Measurements from ENCODE around the gene ECI1. TPM values are rescaled to one million over a fixed set of nuclear protein-coding genes. Genes with fewer than 3 reads are reported as not detected.
A peak's percentile ranks its signal among the peaks of the same experiment; 100 is the strongest.

Gene ECI1
- total and polyA plus RNA-seq, 2 of the 13 experiments (the other 11 are each of a cell fraction or from before 2014, with no cell fraction given), result 82.0 to 102 TPM

GRCh38 chr16:2194852-2195321, 56.5 kb downstream of the ECI1 start (continued):
- no peak for TF ChIP-seq MAFF (IDR thresholded peaks at IDR 0.05; ENCODE audit: low read depth, low read length)
- TF ChIP-seq MYPOP (CRISPR knock-in tag; IDR thresholded peaks at IDR 0.05), result no peak
- TF ChIP-seq ZKSCAN8 (CRISPR knock-in tag; IDR thresholded peaks at IDR 0.05; ENCODE audit: borderline replicate concordance), result no peak
- 0 out of 2 replicates have a peak, but pooled peaks have one; percentile 31 for TF ChIP-seq ZNF232 (CRISPR knock-in tag; IDR thresholded peaks at IDR 0.05; ENCODE audit: borderline replicate concordance)
- TF ChIP-seq ZNF883 (CRISPR knock-in tag; IDR thresholded peaks at IDR 0.05; ENCODE audit: not compliant biosample characterization), result no peak
- peak; percentile 19; the same call in 1 of the 2 replicates for TF ChIP-seq KDM2A (CRISPR knock-in tag; IDR thresholded peaks at IDR 0.05; ENCODE audit: borderline replicate concordance, low read depth)
- no peak for TF ChIP-seq ZNF792 (CRISPR knock-in tag; IDR thresholded peaks at IDR 0.05)
- TF ChIP-seq ADNP (CRISPR knock-in tag; IDR thresholded peaks at IDR 0.05), result peak; percentile 97
- no peak for TF ChIP-seq ZNF678 (CRISPR knock-in tag; IDR thresholded peaks at IDR 0.05)
- TF ChIP-seq RBFOX2 (IDR thresholded peaks at IDR 0.05; ENCODE audit: low read depth, low read length), result no peak
- no peak for TF ChIP-seq MZF1 (CRISPR knock-in tag; IDR thresholded peaks at IDR 0.05; ENCODE audit: borderline replicate concordance)
- TF ChIP-seq ZNF44 (CRISPR knock-in tag; IDR thresholded peaks at IDR 0.05), result no peak
- TF ChIP-seq PLRG1 (conservative IDR thresholded peaks at IDR 0.05), result no peak
- no peak; the same call in 1 of the 2 replicates for TF ChIP-seq ZNF619 (CRISPR knock-in tag; IDR thresholded peaks at IDR 0.05)
- TF ChIP-seq KAT8 (CRISPR knock-in tag; IDR thresholded peaks at IDR 0.05), result no peak
- no peak for TF ChIP-seq ZNF136 (CRISPR knock-in tag; IDR thresholded peaks at IDR 0.05; ENCODE audit: low read depth)
- no peak for TF ChIP-seq ZNF747 (CRISPR knock-in tag; IDR thresholded peaks at IDR 0.05; ENCODE audit: borderline replicate concordance)
- no peak for TF ChIP-seq ZBTB42 (CRISPR knock-in tag; IDR thresholded peaks at IDR 0.05)
- peak; percentile 27; the same call in 1 of the 2 replicates for TF ChIP-seq ZNF891 (CRISPR knock-in tag; IDR thresholded peaks at IDR 0.05)
- peak; percentile 93 for TF ChIP-seq CTCF (CRISPR knock-in tag; IDR thresholded peaks at IDR 0.05)
- TF ChIP-seq ZSCAN30 (CRISPR knock-in tag; IDR thresholded peaks at IDR 0.05), result no peak
- no peak for TF ChIP-seq ZFP41 (CRISPR knock-in tag; IDR thresholded peaks at IDR 0.05; ENCODE audit: borderline replicate concordance)
- TF ChIP-seq ZNF605 (CRISPR knock-in tag; IDR thresholded peaks at IDR 0.05), result 0 out of 2 replicates have a peak, but pooled peaks have one; percentile 13
- no peak for TF ChIP-seq ZNF598 (CRISPR knock-in tag; IDR thresholded peaks at IDR 0.05; ENCODE audit: borderline replicate concordance)
- TF ChIP-seq SALL2 (CRISPR knock-in tag; IDR thresholded peaks at IDR 0.05), result no peak
- no peak for TF ChIP-seq RXRB (CRISPR knock-in tag; IDR thresholded peaks at IDR 0.05; ENCODE audit: borderline replicate concordance)
- TF ChIP-seq ZBTB4 (CRISPR knock-in tag; IDR thresholded peaks at IDR 0.05; ENCODE audit: borderline replicate concordance), result no peak

Measured in HepG2 (cell line).